GM23338 (cell line): ENCODE results near the gene TENM3. TPM values are rescaled to one million over a fixed set of nuclear protein-coding genes. Genes with fewer than 3 reads are reported as not detected.

Experiments
- ATAC-seq: fragments of 200-7000 bp; cut with Tn5 transposase; 3 replicates; pipeline ENCODE4 v1.9.1; 2020
- DNase-seq: peaks from one replicate; pipeline ENCODE4 v3.0.0-alpha.2; 2015; ENCODE audit warnings: low spot score
- H2AFZ ChIP-seq: fragments of 200-600 bp; sonication (generic); 2 replicates; pipeline ENCODE4 v1.8.0; 2016; ENCODE audit warnings: antibody characterized with exemption, mild to moderate bottlenecking, moderate library complexity
- H3F3A ChIP-seq: fragments of 200-600 bp; sonication (generic); replicated peaks from 2 replicates; pipeline ENCODE4 v1.8.0; 2017; ENCODE audit warnings: antibody characterized with exemption, mixed run types, low read depth
- H3K27ac ChIP-seq: fragments of 200-600 bp; sonication (generic); 2 replicates; pipeline ENCODE4 v1.6.1; 2016; ENCODE audit warnings: low read depth
- H3K27me3 ChIP-seq: fragments of 200-600 bp; sonication (generic); 2 replicates; pipeline ENCODE4 v1.8.0; 2016; ENCODE audit warnings: mild to moderate bottlenecking, mixed run types, moderate library complexity; ENCODE audit not compliant: insufficient read depth
- H3K36me3 ChIP-seq: fragments of 200-600 bp; sonication (generic); 2 replicates; pipeline ENCODE4 v1.8.0; 2016; ENCODE audit warnings: mild to moderate bottlenecking; ENCODE audit not compliant: insufficient read depth
- H3K4me1 ChIP-seq: fragments of 200-600 bp; sonication (generic); 2 replicates; pipeline ENCODE4 v1.8.0; 2016; ENCODE audit warnings: mild to moderate bottlenecking, moderate library complexity; ENCODE audit not compliant: insufficient read depth
- H3K4me2 ChIP-seq: fragments of 200-600 bp; sonication (generic); 2 replicates; pipeline ENCODE4 v1.7.1; 2017; ENCODE audit warnings: mixed run types
- H3K4me3 ChIP-seq: fragments of 200-600 bp; sonication (generic); 2 replicates; pipeline ENCODE4 v1.6.1; 2016; ENCODE audit warnings: mixed run types
- H3K79me2 ChIP-seq: fragments of 200-600 bp; sonication (generic); replicated peaks from 2 replicates; pipeline ENCODE4 v1.8.0; 2017; ENCODE audit warnings: mild to moderate bottlenecking; ENCODE audit not compliant: insufficient read depth
- H3K9me2 ChIP-seq: fragments of 200-600 bp; sonication (generic); 2 replicates; pipeline ENCODE4 v1.8.0; 2017; ENCODE audit not compliant: insufficient read depth
- H4K20me1 ChIP-seq: fragments of 200-600 bp; sonication (generic); replicated peaks from 2 replicates; pipeline ENCODE4 v1.8.0; 2017; ENCODE audit warnings: mild to moderate bottlenecking; ENCODE audit not compliant: insufficient read depth
- H3K27ac Mint-ChIP-seq: 2 replicates; pipeline ENCODE4 v1.8.0; 2020; ENCODE audit warnings: inconsistent platforms, mild to moderate bottlenecking, moderate library complexity, mixed read lengths
- H3K27me3 Mint-ChIP-seq: 3 replicates; pipeline ENCODE4 v1.8.0; 2022; ENCODE audit warnings: low read depth, mild to moderate bottlenecking, moderate library complexity, mixed read lengths, inconsistent platforms; ENCODE audit not compliant: insufficient read depth, poor library complexity
- H3K36me3 Mint-ChIP-seq: 3 replicates; pipeline ENCODE4 v1.8.0; 2021; ENCODE audit warnings: low read depth, mild to moderate bottlenecking, inconsistent platforms, moderate library complexity, mixed read lengths
- H3K4me1 Mint-ChIP-seq: 3 replicates; pipeline ENCODE4 v1.8.0; 2020; ENCODE audit warnings: mild to moderate bottlenecking, inconsistent platforms, mixed read lengths
- H3K4me3 Mint-ChIP-seq: 3 replicates; pipeline ENCODE4 v1.8.0; 2021; ENCODE audit warnings: moderate library complexity, mild to moderate bottlenecking, inconsistent platforms, mixed read lengths
- H3K9me3 Mint-ChIP-seq: 3 replicates; pipeline ENCODE4 v1.8.0; 2020; ENCODE audit warnings: moderate library complexity, mild to moderate bottlenecking, inconsistent platforms, mixed read lengths
- CREB1 ChIP-seq: fragments of 250-450 bp; sonication (Bioruptor Pico); IDR thresholded peaks from 2 replicates; pipeline ENCODE4 v1.5.0; 2020; ENCODE audit warnings: low read depth, mild to moderate bottlenecking, moderate library complexity
- CTCF ChIP-seq, 2 experiments: fragments of 200-600 bp in 1 of 2; sonication (generic) in 1 of 2; conservative IDR thresholded peaks; 2 replicates each; pipeline versions ENCODE4 v1.5.1 to v1.6.1; 2016 to 2017; ENCODE audit warnings: antibody characterized with exemption in 2 of 2, low read depth in 2 of 2, mild to moderate bottlenecking in 2 of 2, moderate library complexity in 1 of 2
- JUNB ChIP-seq: IDR thresholded peaks from one replicate; pipeline ENCODE4 v1.6.1; 2016; ENCODE audit warnings: antibody characterized with exemption; ENCODE audit not compliant: unreplicated experiment
- NANOG ChIP-seq: IDR thresholded peaks from 2 replicates; pipeline ENCODE4 v1.6.1; 2016; ENCODE audit warnings: antibody characterized with exemption, borderline replicate concordance
- POLR2AphosphoS5 ChIP-seq: IDR thresholded peaks from 2 replicates; pipeline ENCODE4 v1.6.1; 2016; ENCODE audit warnings: antibody characterized with exemption, low read depth
- STAT1 ChIP-seq: IDR thresholded peaks from one replicate; pipeline ENCODE4 v1.6.1; 2016; ENCODE audit warnings: antibody characterized with exemption; ENCODE audit not compliant: unreplicated experiment
- ZNF114 ChIP-seq: fragments of 250-450 bp; sonication (Bioruptor Pico); IDR thresholded peaks from 2 replicates; pipeline ENCODE4 v1.5.0; 2020; ENCODE audit warnings: mild to moderate bottlenecking, moderate library complexity
- ZNF331 ChIP-seq: fragments of 250-450 bp; sonication (Bioruptor Pico); IDR thresholded peaks from 2 replicates; pipeline ENCODE4 v1.5.0; 2020; ENCODE audit warnings: low read depth, mild to moderate bottlenecking, moderate library complexity
- polyA plus RNA-seq: library from polyadenylated mRNA; unstranded; fragments of >200 nt; fragmentation: Nextera tagmentation; extraction: Ambion mirVana; gene quantifications from 2 replicates; pipeline ENCODE4 v1.2.1, GENCODE V29; 2016
- total RNA-seq: library from RNA; depleted of rRNA; stranded (reverse); fragments of >200 nt; shearing (Covaris generic); gene quantifications from 2 replicates; pipeline ENCODE4 v1.2.3, GENCODE V29; 2014
- TF ChIP-seq, protein P1 (sequence below): fragments of 250-450 bp; sonication (Bioruptor Pico); IDR thresholded peaks from 2 replicates; pipeline ENCODE4 v1.5.0; 2020; ENCODE audit warnings: mild to moderate bottlenecking, moderate library complexity

Gene TENM3
- total and polyA plus RNA-seq, 2 experiments from 2014 or later = 22.2 to 128 TPM

- no peak overlapping the region for H3K4me3 Mint-ChIP-seq
- Histone ChIP-seq H3K4me2 (no peak overlapping the region), H3K27me3 (no peaks in the 10 kb centered on the region), H2AFZ (no peak overlapping the region), H3K4me3 (no peak overlapping the region), H4K20me1 (no peaks in the 10 kb centered on the region; the same call in 1 of the 2 replicates), H3K9me2 (no peaks in the 10 kb centered on the region; the same call in 1 of the 2 replicates), H3F3A (no peaks in the 10 kb centered on the region; the same call in 1 of the 2 replicates), H3K27ac (no peak overlapping the region), H3K4me1 (no peaks in the 10 kb centered on the region), H3K36me3 (peaks cover 3% of the 10 kb centered on the region; the same call in 1 of the 2 replicates), H3K79me2 (no peaks in the 10 kb centered on the region)
- H3K4me1 Mint-ChIP-seq = peaks cover 20% of the 10 kb centered on the region; the same call in 2 of the 3 replicates
- H3K27ac Mint-ChIP-seq = no peak overlapping the region
- no peaks in the 10 kb centered on the region for H3K9me3 Mint-ChIP-seq
- DNase-seq = no peak
- no peak for ATAC-seq
- H3K27me3 Mint-ChIP-seq = peaks cover 3% of the 10 kb centered on the region
- TF ChIP-seq JUNB = no peak
- no peak for TF ChIP-seq ZNF114 (CRISPR knock-in tag)
- no peak for TF ChIP-seq STAT1
- TF ChIP-seq, protein P1, sequence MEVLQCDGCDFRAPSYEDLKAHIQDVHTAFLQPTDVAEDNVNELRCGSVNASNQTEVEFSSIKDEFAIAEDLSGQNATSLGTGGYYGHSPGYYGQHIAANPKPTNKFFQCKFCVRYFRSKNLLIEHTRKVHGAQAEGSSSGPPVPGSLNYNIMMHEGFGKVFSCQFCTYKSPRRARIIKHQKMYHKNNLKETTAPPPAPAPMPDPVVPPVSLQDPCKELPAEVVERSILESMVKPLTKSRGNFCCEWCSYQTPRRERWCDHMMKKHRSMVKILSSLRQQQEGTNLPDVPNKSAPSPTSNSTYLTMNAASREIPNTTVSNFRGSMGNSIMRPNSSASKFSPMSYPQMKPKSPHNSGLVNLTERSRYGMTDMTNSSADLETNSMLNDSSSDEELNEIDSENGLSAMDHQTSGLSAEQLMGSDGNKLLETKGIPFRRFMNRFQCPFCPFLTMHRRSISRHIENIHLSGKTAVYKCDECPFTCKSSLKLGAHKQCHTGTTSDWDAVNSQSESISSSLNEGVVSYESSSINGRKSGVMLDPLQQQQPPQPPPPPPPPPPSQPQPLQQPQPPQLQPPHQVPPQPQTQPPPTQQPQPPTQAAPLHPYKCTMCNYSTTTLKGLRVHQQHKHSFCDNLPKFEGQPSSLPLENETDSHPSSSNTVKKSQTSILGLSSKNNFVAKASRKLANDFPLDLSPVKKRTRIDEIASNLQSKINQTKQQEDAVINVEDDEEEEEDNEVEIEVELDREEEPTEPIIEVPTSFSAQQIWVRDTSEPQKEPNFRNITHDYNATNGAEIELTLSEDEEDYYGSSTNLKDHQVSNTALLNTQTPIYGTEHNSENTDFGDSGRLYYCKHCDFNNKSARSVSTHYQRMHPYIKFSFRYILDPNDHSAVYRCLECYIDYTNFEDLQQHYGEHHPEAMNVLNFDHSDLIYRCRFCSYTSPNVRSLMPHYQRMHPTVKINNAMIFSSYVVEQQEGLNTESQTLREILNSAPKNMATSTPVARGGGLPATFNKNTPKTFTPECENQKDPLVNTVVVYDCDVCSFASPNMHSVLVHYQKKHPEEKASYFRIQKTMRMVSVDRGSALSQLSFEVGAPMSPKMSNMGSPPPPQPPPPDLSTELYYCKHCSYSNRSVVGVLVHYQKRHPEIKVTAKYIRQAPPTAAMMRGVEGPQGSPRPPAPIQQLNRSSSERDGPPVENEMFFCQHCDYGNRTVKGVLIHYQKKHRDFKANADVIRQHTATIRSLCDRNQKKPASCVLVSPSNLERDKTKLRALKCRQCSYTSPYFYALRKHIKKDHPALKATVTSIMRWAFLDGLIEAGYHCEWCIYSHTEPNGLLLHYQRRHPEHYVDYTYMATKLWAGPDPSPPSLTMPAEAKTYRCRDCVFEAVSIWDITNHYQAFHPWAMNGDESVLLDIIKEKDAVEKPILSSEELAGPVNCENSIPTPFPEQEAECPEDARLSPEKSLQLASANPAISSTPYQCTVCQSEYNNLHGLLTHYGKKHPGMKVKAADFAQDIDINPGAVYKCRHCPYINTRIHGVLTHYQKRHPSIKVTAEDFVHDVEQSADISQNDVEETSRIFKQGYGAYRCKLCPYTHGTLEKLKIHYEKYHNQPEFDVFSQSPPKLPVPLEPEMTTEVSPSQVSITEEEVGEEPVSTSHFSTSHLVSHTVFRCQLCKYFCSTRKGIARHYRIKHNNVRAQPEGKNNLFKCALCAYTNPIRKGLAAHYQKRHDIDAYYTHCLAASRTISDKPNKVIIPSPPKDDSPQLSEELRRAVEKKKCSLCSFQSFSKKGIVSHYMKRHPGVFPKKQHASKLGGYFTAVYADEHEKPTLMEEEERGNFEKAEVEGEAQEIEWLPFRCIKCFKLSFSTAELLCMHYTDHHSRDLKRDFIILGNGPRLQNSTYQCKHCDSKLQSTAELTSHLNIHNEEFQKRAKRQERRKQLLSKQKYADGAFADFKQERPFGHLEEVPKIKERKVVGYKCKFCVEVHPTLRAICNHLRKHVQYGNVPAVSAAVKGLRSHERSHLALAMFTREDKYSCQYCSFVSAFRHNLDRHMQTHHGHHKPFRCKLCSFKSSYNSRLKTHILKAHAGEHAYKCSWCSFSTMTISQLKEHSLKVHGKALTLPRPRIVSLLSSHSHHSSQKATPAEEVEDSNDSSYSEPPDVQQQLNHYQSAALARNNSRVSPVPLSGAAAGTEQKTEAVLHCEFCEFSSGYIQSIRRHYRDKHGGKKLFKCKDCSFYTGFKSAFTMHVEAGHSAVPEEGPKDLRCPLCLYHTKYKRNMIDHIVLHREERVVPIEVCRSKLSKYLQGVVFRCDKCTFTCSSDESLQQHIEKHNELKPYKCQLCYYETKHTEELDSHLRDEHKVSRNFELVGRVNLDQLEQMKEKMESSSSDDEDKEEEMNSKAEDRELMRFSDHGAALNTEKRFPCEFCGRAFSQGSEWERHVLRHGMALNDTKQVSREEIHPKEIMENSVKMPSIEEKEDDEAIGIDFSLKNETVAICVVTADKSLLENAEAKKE (CRISPR knock-in tag) = no peak
- no peak for TF ChIP-seq ZNF331
- no peak for TF ChIP-seq CREB1 (CRISPR knock-in tag)
- TF ChIP-seq NANOG = no peak
- no peak for TF ChIP-seq POLR2AphosphoS5
- TF ChIP-seq CTCF (conservative IDR thresholded peaks at IDR 0.05; ENCODE audit: low read depth in 2 of 2) = no peak
- H3K36me3 Mint-ChIP-seq = peaks cover 27% of the 10 kb centered on the region
These were observed 556.5 kb downstream of the TENM3 start for GRCh38 chr4:182799515-182800215.
